K562 (cell line): ENCODE measurements around the gene SYNE1. TPM values are rescaled to one million over a fixed set of nuclear protein-coding genes. Genes with fewer than 3 reads are reported as not detected.
"Not testable (repeated sequence)": the region's sequence is repeated elsewhere in the genome, so short reads cannot be mapped to it uniquely, and the experiment has no call there.

Source experiments
- ATAC-seq: fragments of 200-7000 bp; cut with Tn5 transposase; 3 replicates; pipeline ENCODE4 v1.9.1; 2020; ENCODE audit warnings: moderate library complexity
- BruUV-seq: library from RNA; stranded (reverse); fragments of 400-500 nt; replicated peaks from 2 replicates; lab custom pipeline; 2021; lab: Mats Ljungman, UMichigan
- CTCF ChIA-PET: fragments of 300-600 bp; formaldehyde crosslinking; extraction: SDS; loops from one replicate; lab custom pipeline; 2021; ENCODE audit warnings: low intra/inter-chr PET ratio; lab: Yijun Ruan, JAX
- POLR2A ChIA-PET: fragments of 300-600, 350-650 bp; sonication (Branson Sonifier 250); formaldehyde crosslinking; extraction: SDS; loops from one replicate; lab custom pipeline; 2021; ENCODE audit warnings: antibody characterized with exemption, inconsistent platforms; lab: Yijun Ruan, JAX
- DNase-seq, 4 experiments: peaks; one replicate each; pipeline versions ENCODE4 v3.0.0 to v3.0.0-alpha.2; 2011 to 2018; ENCODE audit warnings: low spot score in 3 of 4, mixed read lengths in 3 of 4; ENCODE audit errors: extremely low read depth in 1 of 4
- FAIRE-seq: peaks from 2 replicates; lab custom pipeline; 2011; peaks lifted over from hg19 to GRCh38; lab: Jason Lieb, UNC
- H2AFZ ChIP-seq: 2 replicates; pipeline ENCODE4 v1.6.0; 2011; ENCODE audit warnings: low read depth, low read length, control low read depth, inconsistent platforms
- H3K27ac ChIP-seq: fragments of 200-600 bp; 3 replicates; pipeline ENCODE4 v1.8.0; 2011; ENCODE audit warnings: low read depth, mild to moderate bottlenecking, control low read depth, inconsistent platforms, low read length, moderate library complexity, mixed read lengths; ENCODE audit errors: extremely low read depth
- H3K27me3 ChIP-seq, 2 experiments: fragments of 300-600 bp in 1 of 2; 2 replicates in 1 of 2; 3 replicates in 1 of 2; pipeline versions ENCODE4 v1.6.0 to v1.8.0; 2011; ENCODE audit warnings: inconsistent platforms in 2 of 2, low read length in 2 of 2, mild to moderate bottlenecking in 1 of 2, mixed read lengths in 1 of 2, moderate library complexity in 1 of 2; ENCODE audit not compliant: control insufficient read depth in 2 of 2, insufficient read depth in 2 of 2
- H3K36me3 ChIP-seq: fragments of 300-600 bp; 3 replicates; pipeline ENCODE4 v1.8.0; 2011; ENCODE audit warnings: mild to moderate bottlenecking, low read length, inconsistent platforms; ENCODE audit not compliant: control insufficient read depth, insufficient read depth
- H3K4me1 ChIP-seq, 2 experiments: fragments of 200-600 bp in 1 of 2; replicated peaks in 1 of 2; 2 replicates in 1 of 2; 3 replicates in 1 of 2; pipeline versions ENCODE4 v1.5.1 to v1.8.0; 2011; ENCODE audit warnings: inconsistent platforms in 2 of 2, low read length in 2 of 2, mild to moderate bottlenecking in 1 of 2, mixed read lengths in 1 of 2, moderate library complexity in 1 of 2; ENCODE audit not compliant: control insufficient read depth in 2 of 2, insufficient read depth in 2 of 2
- H3K4me2 ChIP-seq: 2 replicates; pipeline ENCODE4 v1.6.1; 2011; ENCODE audit warnings: low read length, control low read depth, inconsistent platforms, mixed read lengths; ENCODE audit not compliant: insufficient read depth
- H3K4me3 ChIP-seq: fragments of 200-600 bp; sonication (generic), shearing (Covaris generic); 2 replicates; pipeline ENCODE4 v1.5.1; 2016; ENCODE audit warnings: control low read depth, inconsistent platforms
- H3K79me2 ChIP-seq: fragments of 200-600 bp; 3 replicates; pipeline ENCODE4 v1.8.0; 2011; ENCODE audit warnings: low read length, inconsistent platforms; ENCODE audit not compliant: control insufficient read depth, insufficient read depth
- H3K9ac ChIP-seq, 2 experiments: 2 replicates each; pipeline versions ENCODE4 v1.6.0 to v1.6.1; 2011; ENCODE audit warnings: low read depth in 2 of 2, low read length in 2 of 2, control low read depth in 1 of 2, inconsistent platforms in 1 of 2, mild to moderate bottlenecking in 1 of 2, mixed read lengths in 1 of 2; ENCODE audit not compliant: insufficient read depth in 1 of 2
- H3K9me1 ChIP-seq: one replicate; pipeline ENCODE4 v1.6.0; 2011; ENCODE audit warnings: inconsistent platforms, mild to moderate bottlenecking, low read length, moderate library complexity; ENCODE audit not compliant: control insufficient read depth, insufficient read depth
- H3K9me3 ChIP-seq: replicated peaks from 2 replicates; pipeline ENCODE4 v1.5.1; 2011; ENCODE audit warnings: low read depth, low read length, inconsistent platforms; ENCODE audit not compliant: control insufficient read depth, insufficient read depth
- H4K20me1 ChIP-seq: replicated peaks from 2 replicates; pipeline ENCODE4 v1.6.1; 2011; ENCODE audit warnings: low read length, inconsistent platforms, mixed read lengths; ENCODE audit not compliant: control insufficient read depth, insufficient read depth
- DPF2 ChIP-seq: fragments of 450-650 bp; IDR thresholded peaks from 2 replicates; pipeline ENCODE4 v1.6.1; 2016
- KHSRP ChIP-seq: fragments of 450-650 bp; IDR thresholded peaks from 2 replicates; pipeline ENCODE4 v1.6.1; 2017
- NFATC3 ChIP-seq: fragments of 450-650 bp; IDR thresholded peaks from 2 replicates; pipeline ENCODE4 v1.6.1; 2017; ENCODE audit warnings: mild to moderate bottlenecking
- REST ChIP-seq, 2 experiments: fragments of 450-650 bp; formaldehyde crosslinking in 1 of 2; IDR thresholded peaks; 2 replicates each; pipeline versions ENCODE4 v1.4.0 to v1.6.1; 2014 to 2020; ENCODE audit warnings: mild to moderate bottlenecking in 2 of 2, borderline replicate concordance in 1 of 2, low read depth in 1 of 2
- SAFB2 ChIP-seq: fragments of 200-400 bp; formaldehyde crosslinking; IDR thresholded peaks from 2 replicates; pipeline ENCODE4 v1.6.1; 2018; ENCODE audit warnings: borderline replicate concordance, low read length, low read depth, moderate library complexity; ENCODE audit not compliant: severe bottlenecking
- SMAD3 ChIP-seq: fragments of 450-650 bp; formaldehyde crosslinking; conservative IDR thresholded peaks from 2 replicates; pipeline ENCODE4 v1.4.0; 2020; ENCODE audit warnings: mild to moderate bottlenecking
- TCF7 ChIP-seq: sonication (generic); IDR thresholded peaks from 2 replicates; pipeline ENCODE4 v1.6.1; 2016; ENCODE audit warnings: antibody characterized with exemption, borderline replicate concordance
- ZBTB1 ChIP-seq: sonication (generic); formaldehyde crosslinking; IDR thresholded peaks from 2 replicates; pipeline ENCODE4 v1.8.1; 2023; ENCODE audit warnings: missing genetic modification reagents, low read depth, mild to moderate bottlenecking, borderline replicate concordance
- ZNF224 ChIP-seq: sonication (generic); formaldehyde crosslinking; IDR thresholded peaks from 2 replicates; pipeline ENCODE4 v1.8.0; 2022; ENCODE audit warnings: mild to moderate bottlenecking, missing genetic modification reagents
- ZNF583 ChIP-seq: fragments of 250-450 bp; sonication (Bioruptor Pico); IDR thresholded peaks from 2 replicates; pipeline ENCODE4 v1.4.0; 2020
- WGBS: fragments of 100-300 bp; shearing (Covaris generic); methylation state at CpG from one replicate; pipeline ENCODE4 v1.1.6; 2016; ENCODE audit warnings: low coverage, mixed read lengths; ENCODE audit not compliant: insufficient coverage; ENCODE audit errors: missing lambda C conversion rate; 5-methylcytosine and 5-hydroxymethylcytosine counted together
- in situ Hi-C: fragments of 300-500 bp; cut with MboI; formaldehyde crosslinking; loops from 4 replicates; pipeline ENCODE4 v1.15.0; 2018; ENCODE audit warnings: inconsistent platforms, mixed read lengths
- intact Hi-C: fragments of 100-400 bp; cut with micrococcal nuclease; formaldehyde crosslinking; loops from 2 replicates; pipeline ENCODE4 v1.14.2; 2022
- polyA plus RNA-seq, 8 experiments: library from polyadenylated mRNA; depleted of rRNA in 4 of 8; stranded (reverse) in 5 of 8; unstranded in 3 of 8; fragments of >200 nt; fragmentation: Nextera tagmentation in 2 of 8; fragmentation: Illumina TruSeq in 1 of 8; extraction: Ambion mirVana in 2 of 8; extraction: Trizol in 1 of 8; gene quantifications; 2 replicates each; pipeline versions ENCODE4 v1.2.1 to v1.2.3, GENCODE V29; 2011 to 2014; ENCODE audit warnings: inconsistent platforms in 1 of 8, missing spikeins in 1 of 8
- total RNA-seq, 7 experiments: library from RNA; depleted of rRNA in 6 of 7; stranded (reverse); fragments of >200 nt in 6 of 7; fragmentation: Illumina TruSeq in 2 of 7; extraction: Trizol in 2 of 7; gene quantifications; 2 replicates each; pipeline versions ENCODE4 v1.2.1 to v1.2.3, GENCODE V29; 2011 to 2021; ENCODE audit warnings: low replicate concordance in 1 of 7

The SYNE1 gene
- total and polyA plus RNA-seq, 9 of the 15 experiments (the other 6 are each of a cell fraction or from before 2014, with no cell fraction given), result under 0.01 to 0.42 (median 0.08) TPM; not detected in 1

- DNase-seq, H3K4me3 ChIP-seq, H3K27me3 ChIP-seq, H3K79me2 ChIP-seq, BruUV-seq, H3K9me3 ChIP-seq, H3K4me2 ChIP-seq, H2AFZ ChIP-seq, intact Hi-C loops, H3K27ac ChIP-seq, H3K4me1 ChIP-seq, ATAC-seq, H4K20me1 ChIP-seq, H3K36me3 ChIP-seq, in situ Hi-C loops, H3K9ac ChIP-seq, H3K9me1 ChIP-seq, POLR2A ChIA-PET, CTCF ChIA-PET, FAIRE-seq: not testable (repeated sequence)
- WGBS, result 1% methylated on average over 8 of the region's 8 CpGs
Measured at GRCh38 chr6:152682935-152683334, 45.8 kb upstream of the SYNE1 start.

- Histone ChIP-seq H2AFZ (no peak overlapping the region), H3K36me3 (no peaks in the 10 kb centered on the region), H3K4me2 (no peak overlapping the region), H3K4me1 (no peaks in the 10 kb centered on the region), H4K20me1 (no peaks in the 10 kb centered on the region), H3K9ac (no peak overlapping the region), H3K27ac (no peak overlapping the region), H3K9me1 (no peaks in the 10 kb centered on the region), H3K79me2 (no peaks in the 10 kb centered on the region), H3K27me3 (no peaks in the 10 kb centered on the region), H3K4me3 (no peak overlapping the region), H3K9me3 (no peaks in the 10 kb centered on the region)
- no TSS peak for BruUV-seq
- ATAC-seq (no peak), DNase-seq (no peak), FAIRE-seq (no peak)
- under 1% methylated on average over 8 of the region's 8 CpGs for WGBS
- ChIA-PET CTCF (no interaction called here), POLR2A (no interaction called here)
- intact Hi-C loops, result no loop called here
- in situ Hi-C loops, result no loop called here
- TF ChIP-seq ZBTB1 (CRISPR knock-in tag), result no peak
- TF ChIP-seq KHSRP, result no peak
- TF ChIP-seq SMAD3 (CRISPR knock-in tag), result no peak
- TF ChIP-seq ZNF583, result no peak
- TF ChIP-seq ZNF224 (CRISPR knock-in tag), result no peak
- no peak for TF ChIP-seq SAFB2
- no peak for TF ChIP-seq DPF2
- no peak for TF ChIP-seq NFATC3
- TF ChIP-seq TCF7, result no peak
- TF ChIP-seq REST (IDR thresholded peaks at IDR 0.05; ENCODE audit: borderline replicate concordance), result no peak
- no peak for TF ChIP-seq REST (CRISPR knock-in tag; IDR thresholded peaks at IDR 0.05; ENCODE audit: low read depth)
Measured at GRCh38 chr6:152682141-152682540, 45.0 kb upstream of the SYNE1 start.
